ENCODE results near the gene KDM1B.
A peak's percentile ranks its signal among the peaks of the same experiment; 100 is the strongest.
"Not testable (repeated sequence)": the region's sequence is repeated elsewhere in the genome, so short reads cannot be mapped to it uniquely, and the experiment has no call there.

KDM1B gene

DNA sequence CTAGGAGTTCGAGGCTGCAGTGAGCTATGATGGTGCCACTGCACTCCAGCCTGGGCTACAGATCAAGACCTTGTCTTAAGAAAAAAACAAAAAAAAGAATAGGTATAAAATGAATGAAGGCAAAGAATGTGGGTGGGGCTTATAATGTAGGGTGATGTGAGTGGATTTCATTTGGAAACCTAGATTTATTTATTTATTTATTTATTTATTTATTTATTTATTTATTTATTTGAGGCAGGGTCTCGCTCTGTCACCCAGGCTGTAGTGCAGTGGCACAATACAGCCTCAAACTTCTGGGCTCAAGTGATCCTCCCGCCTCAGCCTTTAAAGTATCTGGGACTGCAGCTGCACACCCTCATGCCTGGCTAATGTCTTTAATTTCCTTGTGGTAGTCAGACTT is 3.8 kb upstream of the KDM1B start:
- not testable (repeated sequence) for DNase-seq

DNA sequence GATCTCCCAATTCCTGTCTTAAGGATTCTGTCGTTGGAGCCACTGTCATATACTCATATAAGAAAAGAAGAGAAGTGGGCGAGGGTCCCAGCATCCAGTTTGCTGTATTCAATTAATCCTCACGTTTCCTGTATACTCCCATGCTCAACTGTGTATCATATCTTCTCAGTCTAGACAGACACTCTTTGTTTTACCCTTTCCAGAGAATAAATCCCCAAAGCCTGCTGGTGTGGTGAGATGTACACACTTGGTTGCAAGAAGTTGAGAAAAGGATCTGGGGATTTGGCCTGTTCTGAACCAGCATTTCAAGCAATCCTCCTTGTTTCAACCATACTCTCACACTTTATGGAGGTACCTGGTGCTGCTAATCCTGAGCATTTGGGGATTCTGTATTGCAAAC is 3.4 kb upstream of the KDM1B start:
- DNase-seq = no peak

GRCh38 chr6:18153311-18153703 is 1.9 kb upstream of the KDM1B start:
- no peak for DNase-seq

- peak in 4 of 56 donors; percentile 25 to 99 (median 44) for DNase-seq
These were observed 594 bp upstream of the KDM1B start, which contains the start of gene TPMT for GRCh38 chr6:18154507-18155149. TPMT (minus strand) TSS chr6:18155077; CDS start chr6:18149127, 5,950 bp downstream.

DNA sequence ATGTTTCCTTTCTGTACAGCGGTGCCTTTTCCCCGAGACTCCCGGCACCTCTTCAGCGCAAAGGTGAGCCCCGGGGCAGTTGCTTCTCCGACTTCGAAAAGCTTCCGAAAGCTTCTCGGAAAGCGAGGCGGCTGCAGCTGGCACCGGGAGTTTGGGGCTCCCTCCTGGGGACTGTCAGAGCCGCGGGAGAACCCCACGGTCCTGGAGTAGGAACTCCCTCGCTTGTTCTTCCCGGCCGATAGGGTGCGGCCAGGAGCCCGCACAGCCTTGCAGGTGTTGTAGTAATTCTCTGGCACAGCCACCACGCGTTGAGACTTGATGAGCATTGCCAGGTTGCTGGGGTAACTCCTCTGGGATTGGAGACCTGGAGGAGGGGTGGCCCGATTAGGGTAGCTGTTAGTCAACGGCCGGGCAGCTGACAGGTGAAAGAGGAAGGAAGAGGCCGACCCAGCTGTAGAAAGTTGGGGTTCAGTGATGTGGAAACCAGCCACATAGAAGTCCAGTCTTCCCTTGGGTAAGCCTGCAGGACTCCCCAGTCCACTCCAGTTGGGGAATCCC is 721 bp downstream of the KDM1B start:
- DNase-seq = peak in 40 of 56 donors; percentile 11 to 67 (median 32)

- DNase-seq = no peak
These were observed 5.7 kb downstream of the KDM1B start for GRCh38 chr6:18160911-18161310.

DNA sequence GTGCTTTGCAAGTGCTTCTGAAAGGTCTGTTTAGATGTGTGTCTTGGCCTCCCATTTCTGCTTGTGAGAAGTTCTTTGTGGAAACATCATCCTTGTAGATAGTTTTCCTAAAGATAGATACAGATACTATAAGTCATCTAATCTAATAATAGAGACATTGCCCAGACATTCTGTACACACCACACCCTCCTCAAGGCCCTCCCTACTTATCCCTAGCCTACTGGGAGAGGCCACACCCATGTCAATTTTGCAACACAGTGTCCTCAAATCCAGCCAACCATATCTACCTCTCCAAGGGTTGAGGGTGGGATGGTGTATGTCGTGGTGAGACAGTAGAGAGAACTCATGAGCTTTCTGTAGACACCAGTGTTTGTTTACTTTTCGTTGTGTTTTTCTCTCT is 6.2 kb downstream of the KDM1B start:
- DNase-seq = peak in 1 of 56 donors; percentile 1

DNA sequence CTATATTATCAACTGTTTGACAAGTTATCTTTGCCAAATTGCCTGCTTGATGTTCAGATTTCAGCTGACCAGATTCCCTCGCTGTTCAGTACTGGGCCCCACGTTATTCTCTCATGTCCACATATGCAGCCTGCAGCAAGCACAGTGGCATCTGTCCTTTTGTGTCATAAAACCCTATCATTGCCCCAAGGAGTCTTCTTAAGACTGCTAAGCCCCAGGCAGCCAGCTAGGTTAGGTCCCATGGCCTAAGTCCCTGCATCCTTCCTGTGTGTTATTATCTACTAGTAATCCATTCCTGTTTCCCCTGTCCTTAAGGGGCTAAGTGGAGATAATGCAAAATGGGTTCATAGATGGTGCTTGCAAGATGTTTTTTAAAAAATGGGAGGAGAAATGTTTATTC is 7.2 kb downstream of the KDM1B start:
- DNase-seq = no peak

GRCh38 chr6:18165751-18166150 is 10.5 kb downstream of the KDM1B start:
- no peak for DNase-seq

DNA sequence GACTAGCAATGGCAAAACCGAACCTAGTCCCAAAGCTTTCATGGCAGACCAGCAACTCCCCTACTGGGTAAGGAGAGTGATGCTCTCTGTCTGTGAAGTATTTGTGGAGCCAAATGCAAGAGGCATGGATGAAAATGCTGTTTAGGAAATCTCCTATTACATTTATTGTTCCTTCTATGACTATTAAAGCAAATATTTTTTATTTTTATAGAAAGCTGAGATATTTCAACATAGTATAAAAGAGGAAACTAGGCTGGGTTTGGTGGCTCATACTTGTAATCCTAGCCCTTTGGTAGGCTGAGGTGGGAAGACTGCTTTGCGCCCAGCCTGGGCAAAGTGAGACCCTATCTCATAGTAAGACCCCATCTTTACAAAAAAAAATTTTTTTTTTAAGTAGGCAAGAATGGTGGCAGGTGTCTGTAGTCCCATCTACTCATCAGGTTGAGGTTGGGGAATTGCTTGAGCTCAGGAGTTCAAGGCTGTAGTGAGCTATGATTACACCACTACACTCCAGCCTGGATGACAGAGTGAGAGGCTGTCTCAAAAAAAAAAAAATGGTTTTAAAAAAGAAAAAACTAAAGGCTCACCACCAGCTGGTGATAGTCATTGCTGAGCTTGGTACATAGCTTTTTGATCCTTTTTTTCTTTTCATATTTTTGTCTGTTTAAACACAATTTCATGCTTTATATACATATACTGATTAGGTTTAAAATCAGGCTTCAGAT is 11.3 kb downstream of the KDM1B start:
- DNase-seq = no peak

DNA sequence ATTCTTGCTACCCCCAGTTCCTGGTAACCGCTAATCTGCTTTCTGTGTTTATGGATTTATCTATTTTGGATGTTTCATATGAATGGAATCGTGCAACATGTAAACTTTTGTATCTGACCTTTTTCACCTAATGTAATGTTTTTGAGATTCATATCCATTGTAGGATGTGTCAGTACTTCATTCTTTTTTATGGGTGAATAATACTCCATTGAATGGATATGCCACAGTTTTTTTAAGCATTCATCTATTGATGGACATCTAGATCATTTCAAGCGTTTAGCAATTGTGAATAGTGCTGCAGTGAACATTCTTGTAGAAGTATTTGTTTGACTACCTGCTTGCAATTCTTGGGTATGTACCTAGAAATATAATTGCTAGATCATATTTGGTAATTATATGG is 13.0 kb downstream of the KDM1B start:
- DNase-seq = no peak

- DNase-seq = no peak
These were observed 16.6 kb downstream of the KDM1B start for GRCh38 chr6:18171871-18172270.

- not testable (repeated sequence) for DNase-seq
These were observed 21.0 kb downstream of the KDM1B start for GRCh38 chr6:18176198-18176597.

GRCh38 chr6:18177286-18177965 is 22.2 kb downstream of the KDM1B start:
- no peak for DNase-seq

DNA sequence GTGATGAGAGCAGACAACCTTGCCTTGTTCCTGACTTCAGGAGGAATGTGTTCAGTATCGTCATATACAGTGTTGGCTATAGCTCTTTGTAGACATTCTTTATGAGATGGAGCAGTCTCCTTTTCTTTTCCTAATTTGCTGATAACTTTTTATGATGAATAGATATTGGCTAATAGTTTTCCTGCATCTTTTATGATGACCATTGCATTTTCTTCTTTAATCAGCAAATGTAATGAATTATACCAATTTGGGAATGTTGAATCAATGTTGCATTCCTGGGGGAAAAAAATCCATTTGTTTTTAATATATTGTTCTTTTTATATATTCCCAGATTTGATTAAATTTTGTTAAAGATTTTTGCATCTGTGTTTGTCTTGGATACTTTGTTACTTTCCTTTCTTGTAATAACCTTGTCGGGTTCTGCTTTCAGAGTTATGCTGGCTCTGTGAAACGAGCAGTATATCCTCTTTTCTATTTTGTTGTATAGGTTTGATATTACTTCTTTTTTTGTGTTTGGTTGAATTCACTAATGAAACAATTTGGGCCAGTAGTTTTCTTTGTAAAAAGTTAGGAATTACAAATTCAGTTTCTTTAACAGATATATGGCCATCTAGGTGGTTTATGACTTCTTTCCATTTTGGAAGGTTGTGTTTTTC is 23.9 kb downstream of the KDM1B start:
- no peak for DNase-seq

GRCh38 chr6:18179770-18180356 is 24.6 kb downstream of the KDM1B start:
- peak in 12 of 56 donors; percentile 1 to 57 (median 5) for DNase-seq

DNA sequence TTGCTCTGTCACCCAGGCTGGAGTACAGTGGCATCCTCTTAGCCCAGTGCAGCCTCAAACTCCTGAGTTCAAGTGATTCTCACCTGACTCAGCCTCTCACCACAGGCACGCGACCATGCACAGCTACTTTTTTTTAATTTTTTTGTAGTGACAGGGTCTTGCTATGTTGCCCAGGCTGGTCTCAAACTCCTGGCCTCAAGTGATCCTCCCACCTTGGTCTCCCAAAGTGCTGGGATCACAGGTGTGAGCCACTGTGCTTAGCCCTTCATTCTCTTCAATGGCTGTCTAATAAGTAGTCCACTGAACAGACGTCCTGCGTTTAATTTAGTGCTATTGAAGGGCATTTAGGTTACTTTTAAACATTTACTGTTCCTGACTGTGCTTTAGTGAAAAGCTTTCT is 27.3 kb downstream of the KDM1B start:
- DNase-seq = no peak

- no peak for DNase-seq
These were observed 28.5 kb downstream of the KDM1B start for GRCh38 chr6:18183766-18184165.

DNA sequence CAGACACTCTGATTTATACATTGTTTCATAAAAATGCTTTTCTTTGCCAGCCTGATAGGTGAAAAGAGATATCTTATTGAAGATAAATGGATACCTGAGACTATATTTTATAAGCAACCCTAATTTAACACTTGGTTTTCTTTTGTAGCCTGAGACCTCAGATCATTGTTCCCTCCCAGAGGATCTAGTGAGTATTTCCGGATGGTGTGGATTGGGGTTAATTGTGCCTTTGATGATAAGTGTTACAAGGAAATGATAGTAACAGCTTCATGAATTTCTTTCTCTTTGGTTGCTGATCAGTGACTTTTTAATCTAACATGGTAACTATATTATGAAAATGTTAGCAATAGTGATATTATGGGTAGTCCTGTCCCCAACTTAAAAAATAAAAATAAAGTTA is 30.4 kb downstream of the KDM1B start:
- no peak for DNase-seq

DNA sequence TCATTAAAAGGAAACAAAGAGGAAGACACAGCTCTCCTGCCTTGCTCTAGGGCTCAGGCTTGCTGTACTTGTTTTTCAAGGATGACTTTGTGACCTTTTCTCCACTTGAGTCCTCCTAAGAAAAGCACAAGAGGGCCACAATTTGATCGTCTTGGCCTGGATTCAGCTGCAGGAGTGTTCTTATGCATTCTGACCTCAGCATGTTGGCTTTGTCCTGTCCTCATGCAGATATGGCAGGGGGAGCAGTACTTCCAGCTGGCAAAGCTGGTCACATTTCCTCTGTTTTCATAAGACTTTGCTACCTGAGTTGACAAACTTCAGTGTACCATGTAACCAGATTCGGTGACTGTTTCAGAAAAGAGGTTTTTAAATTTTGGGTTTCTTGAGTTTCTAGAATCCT is 30.8 kb downstream of the KDM1B start:
- no peak for DNase-seq

DNA sequence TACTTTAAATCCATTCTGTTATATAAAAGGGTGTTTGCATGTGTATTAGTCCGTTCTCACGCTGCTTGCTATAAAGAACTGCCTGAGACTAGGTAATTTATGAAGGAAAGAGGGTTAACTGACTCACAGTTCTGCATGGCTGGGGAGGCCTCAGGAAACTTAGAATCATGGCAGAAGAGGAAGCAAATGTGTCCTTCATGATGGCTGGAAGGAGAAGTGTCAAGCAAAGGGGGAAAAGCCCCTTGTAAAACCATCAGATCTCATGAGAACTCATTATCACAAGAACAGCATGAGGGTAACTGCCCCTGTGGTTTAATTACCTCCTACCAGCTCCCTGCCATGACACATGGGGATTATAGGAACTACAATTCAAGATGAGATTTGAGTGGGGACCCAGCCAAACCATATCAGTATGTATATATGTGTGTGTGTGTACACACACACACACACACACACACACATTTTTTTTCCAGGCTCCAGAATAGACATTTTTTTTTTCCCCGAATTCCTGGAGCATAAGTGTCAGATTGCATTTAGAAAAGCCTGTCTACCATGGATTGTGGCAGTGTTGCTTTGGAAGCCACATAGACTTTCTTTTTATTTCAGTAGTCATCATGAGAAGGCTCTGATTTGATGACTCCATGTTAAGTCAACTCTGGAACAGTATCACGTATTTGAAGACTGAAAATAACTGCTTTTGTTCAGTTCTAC is 31.5 kb downstream of the KDM1B start:
- DNase-seq = no peak

All from amygdala (tissue), 56 donors.